Stomach (tissue), 9 donors: ENCODE results near the gene ZNF90. TPM values are rescaled to one million over a fixed set of nuclear protein-coding genes. Genes with fewer than 3 reads are reported as not detected.
"Not testable (repeated sequence)": the region's sequence is repeated elsewhere in the genome, so short reads cannot be mapped to it uniquely, and the experiment has no call there.

Experiments used
- DNase-seq, 2 donors: peaks; one replicate each; pipeline versions ENCODE4 v3.0.0 to v3.0.0-alpha.2; 2013 to 2019
- H3K27ac ChIP-seq, 5 donors: fragments of 200-600 bp in 4 of 5; sonication (generic) in 4 of 5; one replicate each; pipeline ENCODE4 v1.5.1; 2013 to 2019; ENCODE audit warnings: mild to moderate bottlenecking in 1 of 5, moderate library complexity in 1 of 5
- H3K27me3 ChIP-seq, 3 donors: fragments of 200-600 bp; sonication (generic); one replicate each; pipeline ENCODE4 v1.5.1; 2017 to 2019; ENCODE audit warnings: mixed run types in 1 of 3
- H3K36me3 ChIP-seq, 4 donors: fragments of 200-600 bp; sonication (generic); 1 replicate in 3 of 4; 2 replicates in 1 of 4; pipeline ENCODE4 v1.5.1; 2016 to 2019
- H3K4me1 ChIP-seq, 4 donors: fragments of 200-600 bp; sonication (generic); one replicate each; pipeline ENCODE4 v1.5.1; 2016 to 2019
- H3K4me3 ChIP-seq, 4 donors: fragments of 200-600 bp; sonication (generic) in 3 of 4; one replicate each; pipeline ENCODE4 v1.5.1; 2016 to 2019; ENCODE audit warnings: mild to moderate bottlenecking in 1 of 4
- H3K9me3 ChIP-seq, 4 donors: fragments of 200-600 bp; sonication (generic); one replicate each; pipeline ENCODE4 v1.5.1; 2016 to 2019
- EP300 ChIP-seq: sonication (generic); formaldehyde crosslinking; IDR thresholded peaks from one replicate; pipeline ENCODE4 v1.6.1; 2017; ENCODE audit warnings: antibody characterized with exemption
- POLR2A ChIP-seq, 4 donors: fragments of 450-650 bp; IDR thresholded peaks; one replicate each; pipeline ENCODE4 v1.6.1; 2016; ENCODE audit warnings: antibody characterized with exemption in 4 of 4, control low read depth in 2 of 4, mild to moderate bottlenecking in 1 of 4, moderate library complexity in 1 of 4
- POLR2AphosphoS5 ChIP-seq, 3 donors: sonication (generic); formaldehyde crosslinking; IDR thresholded peaks; one replicate each; pipeline ENCODE4 v1.6.1; 2016; ENCODE audit warnings: antibody characterized with exemption in 3 of 3
- WGBS, 5 donors: extraction: QIAGEN DNeasy Blood & Tissue Kit in 3 of 5; methylation state at CpG; one replicate each; pipeline versions ENCODE4 v1.1.5 to v1.1.7; 2013 to 2018; 5-methylcytosine and 5-hydroxymethylcytosine counted together
- intact Hi-C: fragments of 100-400 bp; cut with DNase I; formaldehyde crosslinking; loops from one replicate; pipeline ENCODE4 v1.15.1; 2023; ENCODE audit warnings: low total_unique reads
- polyA plus RNA-seq, 3 donors: library from polyadenylated mRNA; stranded (reverse); fragments of 200-250 nt; gene quantifications; one replicate each; pipeline ENCODE4 v1.2.3, GENCODE V29; 2013
- total RNA-seq, 5 donors: library from RNA; depleted of rRNA; stranded (reverse); fragments of >200 nt; gene quantifications; one replicate each; pipeline versions ENCODE4 v1.1.0 to v1.2.3, GENCODE V29; 2014 to 2016
- TF ChIP-seq, protein P1 (sequence below), 7 experiments: fragments of 450-650 bp in 4 of 7; fragments of 200-600 bp in 3 of 7; sonication (generic) in 3 of 7; IDR thresholded peaks; one replicate each; pipeline ENCODE4 v1.5.1; 2016 to 2019; ENCODE audit warnings: antibody characterized with exemption in 7 of 7, control low read depth in 2 of 7, mild to moderate bottlenecking in 1 of 7
- donor health status: healthy with polysubstance abuse.
- donor health status: Bipolar disorder and iron deficiency.
- donor health status: healthy.

The ZNF90 gene
- total and polyA plus RNA-seq, 8 donors = 1.4 to 67.1 (median 2.2) TPM

DNA sequence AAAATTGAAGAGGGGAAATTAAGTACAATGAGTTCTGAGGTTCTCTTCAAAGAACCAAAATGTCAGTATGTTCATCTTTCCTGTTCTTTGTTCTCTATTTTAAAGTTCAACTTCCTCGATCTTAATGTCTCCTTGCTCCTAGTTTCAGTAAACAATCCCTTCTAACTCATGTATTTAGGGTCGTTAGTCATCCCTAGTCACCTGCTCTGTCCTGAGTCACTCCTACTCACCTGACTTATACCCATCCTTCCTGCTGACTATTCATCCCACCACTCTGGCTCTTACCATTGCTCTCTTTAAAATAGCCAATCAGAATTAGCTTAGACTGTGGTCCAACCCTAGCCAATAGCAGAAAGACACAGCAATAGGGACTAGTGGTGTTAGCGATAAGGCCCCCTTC, 24.3 kb downstream of the ZNF90 start:
- 92 to 96% (median 93%) methylated on average over 3 of the region's 3 CpGs for WGBS, 5 donors
- H3K4me3 ChIP-seq = no peak overlapping the region
- H3K9me3 ChIP-seq = peaks cover 0 to 88% (median 57%) of the 10 kb centered on the region in 4 donors
- peaks cover 10 to 54% (median 24%) of the 10 kb centered on the region in 4 donors for H3K36me3 ChIP-seq
- intact Hi-C loops = no loop called here
- no peak overlapping the region for H3K27ac ChIP-seq
- H3K4me1 ChIP-seq = no peaks in the 10 kb centered on the region
- H3K27me3 ChIP-seq = no peaks in the 10 kb centered on the region
- no peak for DNase-seq
- TF ChIP-seq POLR2A (IDR thresholded peaks at IDR 0.05) = no peak
- no peak for TF ChIP-seq EP300
- no peak for TF ChIP-seq POLR2AphosphoS5 (IDR thresholded peaks at IDR 0.05)
- TF ChIP-seq, protein P1, sequence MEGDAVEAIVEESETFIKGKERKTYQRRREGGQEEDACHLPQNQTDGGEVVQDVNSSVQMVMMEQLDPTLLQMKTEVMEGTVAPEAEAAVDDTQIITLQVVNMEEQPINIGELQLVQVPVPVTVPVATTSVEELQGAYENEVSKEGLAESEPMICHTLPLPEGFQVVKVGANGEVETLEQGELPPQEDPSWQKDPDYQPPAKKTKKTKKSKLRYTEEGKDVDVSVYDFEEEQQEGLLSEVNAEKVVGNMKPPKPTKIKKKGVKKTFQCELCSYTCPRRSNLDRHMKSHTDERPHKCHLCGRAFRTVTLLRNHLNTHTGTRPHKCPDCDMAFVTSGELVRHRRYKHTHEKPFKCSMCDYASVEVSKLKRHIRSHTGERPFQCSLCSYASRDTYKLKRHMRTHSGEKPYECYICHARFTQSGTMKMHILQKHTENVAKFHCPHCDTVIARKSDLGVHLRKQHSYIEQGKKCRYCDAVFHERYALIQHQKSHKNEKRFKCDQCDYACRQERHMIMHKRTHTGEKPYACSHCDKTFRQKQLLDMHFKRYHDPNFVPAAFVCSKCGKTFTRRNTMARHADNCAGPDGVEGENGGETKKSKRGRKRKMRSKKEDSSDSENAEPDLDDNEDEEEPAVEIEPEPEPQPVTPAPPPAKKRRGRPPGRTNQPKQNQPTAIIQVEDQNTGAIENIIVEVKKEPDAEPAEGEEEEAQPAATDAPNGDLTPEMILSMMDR (IDR thresholded peaks at IDR 0.05) = no peak

DNA sequence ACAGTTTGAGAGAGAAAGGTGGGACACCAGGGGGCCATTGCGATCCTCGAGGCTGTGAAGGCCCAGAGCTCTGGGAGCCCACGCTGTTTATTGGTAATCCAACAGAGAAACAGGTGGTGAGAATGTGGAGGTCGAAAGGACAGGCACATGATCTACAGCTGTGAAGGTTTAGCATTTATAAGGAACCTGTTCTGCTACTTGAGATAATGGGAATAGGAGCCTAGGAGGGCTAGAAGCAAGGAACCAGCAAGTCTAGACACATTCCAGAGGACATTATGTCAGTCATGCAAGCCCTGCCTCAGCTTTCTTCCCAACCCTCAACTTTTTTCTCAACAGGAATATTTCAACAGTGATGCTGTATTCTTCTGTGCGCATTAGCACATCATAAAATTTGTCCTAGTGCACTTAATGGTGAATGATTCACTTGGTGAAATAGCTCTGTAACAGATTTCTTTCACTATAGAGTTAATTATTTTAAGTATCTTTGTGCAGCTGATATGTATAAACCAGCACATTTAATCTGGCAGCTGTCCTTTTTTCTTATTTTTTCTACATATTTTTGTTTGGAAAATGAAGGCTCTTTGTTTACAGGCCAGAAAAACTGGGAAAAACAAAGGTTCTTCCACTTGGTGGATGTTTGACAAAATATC, 25.4 kb downstream of the ZNF90 start:
- H3K27ac ChIP-seq = no peak overlapping the region
- peaks cover 0 to 88% (median 58%) of the 10 kb centered on the region in 4 donors for H3K9me3 ChIP-seq
- no peaks in the 10 kb centered on the region for H3K27me3 ChIP-seq
- H3K36me3 ChIP-seq = peaks cover 13 to 62% (median 31%) of the 10 kb centered on the region in 4 donors
- no peak overlapping the region for H3K4me3 ChIP-seq
- intact Hi-C loops = no loop called here
- no peak for DNase-seq
- WGBS, 5 donors = 85 to 93% (median 88%) methylated on average over 5 of the region's 5 CpGs
- TF ChIP-seq POLR2AphosphoS5 (IDR thresholded peaks at IDR 0.05) = no peak
- TF ChIP-seq, protein P1 (IDR thresholded peaks at IDR 0.05) = no peak
- TF ChIP-seq POLR2A (IDR thresholded peaks at IDR 0.05) = no peak
- TF ChIP-seq EP300 = no peak
- no peaks in the 10 kb centered on the region for H3K4me1 ChIP-seq

DNA sequence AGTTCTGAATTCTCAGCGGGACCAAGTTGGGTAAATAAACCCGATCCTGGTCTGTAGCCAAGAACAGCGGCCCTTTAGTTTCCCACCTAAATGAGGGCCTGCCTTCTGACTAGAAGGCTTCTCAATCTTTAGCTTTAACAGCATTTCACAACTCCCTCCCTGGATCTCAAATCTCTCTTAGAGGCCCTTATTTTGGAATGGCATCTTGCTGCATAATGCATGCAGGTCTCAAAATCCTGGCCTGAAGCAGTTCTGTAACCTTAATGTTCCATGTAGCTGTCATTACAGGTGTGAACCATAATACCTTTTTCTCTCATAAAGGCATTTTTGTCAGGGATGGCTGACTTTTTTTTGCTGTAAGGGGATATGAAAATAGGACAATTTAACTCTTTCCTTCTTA, 29.5 kb downstream of the ZNF90 start:
- WGBS, 5 donors = 78 to 100% (median 88%) methylated on average over 3 of the region's 3 CpGs
- Histone ChIP-seq H3K27me3 (no peaks in the 10 kb centered on the region), H3K36me3 (peaks cover 13 to 79% (median 44%) of the 10 kb centered on the region in 4 donors), H3K4me3 (no peak overlapping the region), H3K27ac (no peak overlapping the region), H3K9me3 (peaks cover 1 to 92% (median 54%) of the 10 kb centered on the region in 4 donors), H3K4me1 (no peaks in the 10 kb centered on the region)
- DNase-seq = no peak
- intact Hi-C loops = no loop called here
- TF ChIP-seq POLR2A (IDR thresholded peaks at IDR 0.05) (no peak), POLR2AphosphoS5 (IDR thresholded peaks at IDR 0.05) (no peak), EP300 (no peak)
- TF ChIP-seq, protein P1 (IDR thresholded peaks at IDR 0.05) = no peak

DNA sequence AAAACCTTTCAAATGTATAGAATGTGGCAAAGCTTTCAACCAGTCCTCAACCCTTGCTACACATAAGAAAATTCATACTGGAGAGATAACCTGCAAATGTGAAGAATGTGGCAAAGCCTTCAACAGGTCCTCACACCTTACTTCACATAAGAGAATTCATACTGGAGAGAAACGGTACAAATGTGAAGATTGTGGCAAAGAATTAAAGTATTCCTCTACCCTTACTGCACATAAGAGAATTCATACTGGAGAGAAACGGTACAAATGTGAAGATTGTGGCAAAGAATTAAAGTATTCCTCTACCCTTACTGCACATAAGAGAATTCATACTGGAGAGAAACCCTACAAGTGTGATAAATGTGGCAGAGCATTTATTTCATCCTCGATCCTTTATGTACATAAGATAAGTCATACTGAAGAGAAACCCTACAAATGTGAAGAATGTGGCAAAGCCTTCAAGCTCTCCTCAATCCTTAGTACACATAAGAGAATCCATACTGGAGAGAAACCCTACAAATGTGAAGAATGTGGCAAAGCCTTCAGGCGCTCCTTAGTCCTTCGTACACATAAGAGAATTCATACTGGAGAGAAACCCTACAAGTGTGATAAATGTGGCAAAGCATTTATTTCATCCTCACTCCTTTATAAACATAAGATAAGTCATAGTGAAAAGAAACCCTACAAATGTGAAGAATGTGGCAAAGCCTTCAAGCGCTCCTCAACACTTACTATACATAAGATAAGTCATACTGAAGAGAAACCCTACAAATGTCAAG, 40.5 kb downstream of the ZNF90 start:
- H3K9me3 ChIP-seq = peaks cover 48 to 100% (median 88%) of the 10 kb centered on the region in 4 donors

More for the DNA sequence above, 40.5 kb downstream of the ZNF90 start:
- H3K4me3 ChIP-seq, DNase-seq, H3K4me1 ChIP-seq, H3K27me3 ChIP-seq, H3K27ac ChIP-seq, intact Hi-C loops: not testable (repeated sequence)
- WGBS, 5 donors = 96 to 98% (median 96%) methylated on average over 6 of the region's 6 CpGs
- peaks cover 10 to 71% (median 37%) of the 10 kb centered on the region in 4 donors for H3K36me3 ChIP-seq
